ENCODE data around the gene WDR82. TPM values are rescaled to one million over a fixed set of nuclear protein-coding genes. Genes with fewer than 3 reads are reported as not detected.

Gene WDR82
- total and polyA plus RNA-seq, 9 of the 15 experiments (the other 6 are each of a cell fraction or from before 2014, with no cell fraction given), result 6.4 to 62.9 (median 37.1) TPM

DNA sequence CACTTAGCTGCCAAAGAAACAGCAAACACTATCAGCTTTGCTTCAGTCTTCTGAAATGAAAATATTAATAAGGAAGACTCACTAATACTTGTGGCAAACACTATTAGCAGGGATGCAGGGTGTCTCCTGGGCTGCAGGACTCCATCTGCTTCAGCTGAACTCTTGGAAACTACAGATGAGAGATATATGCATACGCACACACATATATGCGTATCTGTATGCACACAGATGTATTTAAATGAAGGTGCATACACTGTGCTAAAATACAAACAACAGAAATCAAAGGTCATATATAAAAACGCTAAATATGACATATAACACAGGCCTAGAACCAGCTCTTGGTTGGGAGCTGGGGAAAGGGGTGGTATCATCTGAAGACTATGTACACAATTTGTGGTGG, 22.3 kb downstream of the WDR82 start:
- DNase-seq (ENCODE audit: extremely low read depth in 1 of 4, low spot score in 3 of 4) (no peak), ATAC-seq (no peak), FAIRE-seq (no peak)
- TF ChIP-seq ZNF232 (CRISPR knock-in tag; IDR thresholded peaks at IDR 0.05) (no peak), RUNX1 (IDR thresholded peaks at IDR 0.05; ENCODE audit: low read depth) (no peak), TGIF2 (CRISPR knock-in tag; IDR thresholded peaks at IDR 0.05) (no peak), ZNF347 (CRISPR knock-in tag; IDR thresholded peaks at IDR 0.05; ENCODE audit: low read depth) (no peak)
- in situ Hi-C loops (cut with MboI), result no loop called here
- H3K4me1 ChIP-seq (replicated peaks in 1 of 2; ENCODE audit: control insufficient read depth in 2 of 2, insufficient read depth in 2 of 2, low read length in 2 of 2), result peaks cover 0 to 19% of the 10 kb centered on the region in 2 experiments; a peak in 4 of 5 replicates
- peaks cover 95% of the 10 kb centered on the region for H3K36me3 ChIP-seq (ENCODE audit: control insufficient read depth, insufficient read depth, low read length)
- POLR2A ChIA-PET, result interaction anchor here (0.6 to 1.6 kb wide), 2 partner anchors 10 to 473 kb away, joined by 6 to 9 read pairs; partner anchors contain the start of gene PPM1M
- no peak overlapping the region for H3K4me3 ChIP-seq
- BruUV-seq (replicated peaks), result no TSS peak
- H3K79me2 ChIP-seq (ENCODE audit: control insufficient read depth, insufficient read depth, low read length), result peaks cover 2% of the 10 kb centered on the region; the same call in 1 of the 3 replicates
- H3K27me3 ChIP-seq (ENCODE audit: control insufficient read depth in 2 of 2, insufficient read depth in 2 of 2, low read length in 2 of 2), result no peaks in the 10 kb centered on the region
- no peak overlapping the region for H3K27ac ChIP-seq (ENCODE audit: extremely low read depth, low read depth, low read length)
- no peak overlapping the region for H2AFZ ChIP-seq (ENCODE audit: low read depth, low read length)
- WGBS (ENCODE audit: insufficient coverage, low coverage, missing lambda C conversion rate), result 76% methylated on average over 3 of the region's 3 CpGs
- no peaks in the 10 kb centered on the region for H4K20me1 ChIP-seq (replicated peaks; ENCODE audit: control insufficient read depth, insufficient read depth, low read length)
- no peaks in the 10 kb centered on the region for H3K9me3 ChIP-seq (replicated peaks; ENCODE audit: control insufficient read depth, insufficient read depth, low read depth, low read length)
- intact Hi-C loops (cut with micrococcal nuclease), result no loop called here
- H3K9me1 ChIP-seq (ENCODE audit: control insufficient read depth, insufficient read depth, low read length), result no peaks in the 10 kb centered on the region
- CTCF ChIA-PET (ENCODE audit: low intra/inter-chr PET ratio), result no interaction called here
- no peak overlapping the region for H3K9ac ChIP-seq (ENCODE audit: insufficient read depth in 1 of 2, low read depth in 2 of 2, low read length in 2 of 2)
- no peak overlapping the region for H3K4me2 ChIP-seq (ENCODE audit: insufficient read depth, low read length)

DNA sequence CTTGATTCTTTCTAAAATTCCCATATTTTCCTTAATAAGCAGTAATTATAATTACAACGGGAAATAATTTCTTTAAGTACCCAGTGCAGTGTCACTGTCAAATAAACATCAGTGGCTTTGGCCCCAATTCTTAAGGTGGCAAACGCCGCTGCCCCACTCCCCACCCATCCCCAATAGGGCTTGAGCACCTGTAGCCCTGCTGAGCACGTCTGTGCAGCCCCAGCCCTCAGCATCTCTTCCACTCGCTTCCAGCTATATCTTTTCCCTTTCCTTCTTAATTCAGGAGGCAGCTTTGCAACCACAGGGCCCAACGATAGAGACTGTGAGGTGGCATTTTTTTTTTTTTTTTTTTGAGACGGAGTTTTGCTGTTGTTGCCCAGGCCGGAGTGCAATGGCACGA, 23.8 kb downstream of the WDR82 start:
- Histone ChIP-seq H3K9me3 (replicated peaks; ENCODE audit: control insufficient read depth, insufficient read depth, low read depth, low read length) (no peaks in the 10 kb centered on the region), H3K9me1 (ENCODE audit: control insufficient read depth, insufficient read depth, low read length) (no peaks in the 10 kb centered on the region), H3K27me3 (ENCODE audit: control insufficient read depth in 2 of 2, insufficient read depth in 2 of 2, low read length in 2 of 2) (no peaks in the 10 kb centered on the region), H4K20me1 (replicated peaks; ENCODE audit: control insufficient read depth, insufficient read depth, low read length) (no peaks in the 10 kb centered on the region), H3K27ac (ENCODE audit: extremely low read depth, low read depth, low read length) (no peak overlapping the region), H2AFZ (ENCODE audit: low read depth, low read length) (no peak overlapping the region), H3K36me3 (ENCODE audit: control insufficient read depth, insufficient read depth, low read length) (peaks cover 84% of the 10 kb centered on the region), H3K4me1 (replicated peaks in 1 of 2; ENCODE audit: control insufficient read depth in 2 of 2, insufficient read depth in 2 of 2, low read length in 2 of 2) (peaks cover 0 to 18% of the 10 kb centered on the region in 2 experiments; a peak in 4 of 5 replicates), H3K4me3 (no peak overlapping the region), H3K4me2 (ENCODE audit: insufficient read depth, low read length) (no peak overlapping the region), H3K9ac (ENCODE audit: insufficient read depth in 1 of 2, low read depth in 2 of 2, low read length in 2 of 2) (no peak overlapping the region), H3K79me2 (ENCODE audit: control insufficient read depth, insufficient read depth, low read length) (no peaks in the 10 kb centered on the region; the same call in 2 of the 3 replicates)
- WGBS (ENCODE audit: insufficient coverage, low coverage, missing lambda C conversion rate), result 80% methylated on average over 5 of the region's 9 CpGs
- in situ Hi-C loops (cut with MboI) (no loop called here), intact Hi-C loops (cut with micrococcal nuclease) (no loop called here)
- BruUV-seq (replicated peaks), result no TSS peak
- CTCF ChIA-PET (ENCODE audit: low intra/inter-chr PET ratio), result no interaction called here
- DNase-seq (ENCODE audit: extremely low read depth in 1 of 4, low spot score in 3 of 4) (no peak), ATAC-seq (no peak), FAIRE-seq (no peak)
- POLR2A ChIA-PET, result interaction anchor here (0.6 to 1.6 kb wide), 3 partner anchors 9 to 211 kb away, joined by 3 to 6 read pairs (median 4); partner anchors contain the start of gene PPM1M
- TF ChIP-seq POLR2G (IDR thresholded peaks at IDR 0.05; ENCODE audit: low read depth, low read length), result 0 out of 2 replicates have a peak, but pooled peaks have one; percentile 31
- peak; percentile 23; the same call in 1 of the 2 replicates for TF ChIP-seq SUPT5H (IDR thresholded peaks at IDR 0.05)
- no peak for TF ChIP-seq SIN3B (IDR thresholded peaks at IDR 0.05; ENCODE audit: low read depth)
